K562 (cell line): ENCODE results near the gene SPZ1. TPM values are rescaled to one million over a fixed set of nuclear protein-coding genes. Genes with fewer than 3 reads are reported as not detected.

Experiments used
- CBFA2T2 ChIP-seq: fragments of 450-650 bp; conservative IDR thresholded peaks from 2 replicates; pipeline ENCODE4 v1.6.1; 2017; ENCODE audit warnings: mild to moderate bottlenecking
- HCFC1 ChIP-seq: IDR thresholded peaks from 2 replicates; pipeline ENCODE4 v1.6.1; 2012; ENCODE audit warnings: low read depth, low read length, improper control_type of control experiment
- LEF1 ChIP-seq: fragments of 450-650 bp; IDR thresholded peaks from 2 replicates; pipeline ENCODE4 v1.6.1; 2016; ENCODE audit warnings: mild to moderate bottlenecking
- MLLT1 ChIP-seq, 2 experiments: fragments of 450-650 bp; IDR thresholded peaks; 2 replicates each; pipeline ENCODE4 v1.6.1; 2016
- PCBP2 ChIP-seq: fragments of 200-400 bp; formaldehyde crosslinking; IDR thresholded peaks from 2 replicates; pipeline ENCODE4 v1.6.1; 2018; ENCODE audit warnings: low read length, low read depth, mild to moderate bottlenecking, moderate library complexity; ENCODE audit not compliant: poor library complexity, severe bottlenecking
- POLR2AphosphoS2 ChIP-seq: IDR thresholded peaks from 2 replicates; pipeline ENCODE4 v1.6.1; 2012; ENCODE audit warnings: low read length, improper control_type of control experiment
- RAD21 ChIP-seq, 2 experiments: fragments of 250-450 bp in 1 of 2; fragments of 450-650 bp in 1 of 2; sonication (Bioruptor Pico) in 1 of 2; formaldehyde crosslinking in 1 of 2; IDR thresholded peaks in 1 of 2; conservative IDR thresholded peaks in 1 of 2; 2 replicates each; pipeline versions ENCODE4 v1.4.0 to v1.8.0; 2020 to 2022; ENCODE audit warnings: mild to moderate bottlenecking in 2 of 2, moderate library complexity in 1 of 2
- SLC30A9 ChIP-seq: fragments of 250-450 bp; sonication (Bioruptor Pico); IDR thresholded peaks from 2 replicates; pipeline ENCODE4 v1.8.0; 2022; ENCODE audit warnings: mild to moderate bottlenecking, moderate library complexity
- SMC3 ChIP-seq: conservative IDR thresholded peaks from 2 replicates; pipeline ENCODE4 v1.6.1; 2011; ENCODE audit warnings: low read depth, low read length, improper control_type of control experiment; ENCODE audit not compliant: insufficient read depth
- ZBTB17 ChIP-seq: fragments of 450-650 bp; formaldehyde crosslinking; IDR thresholded peaks from 2 replicates; pipeline ENCODE4 v1.4.0; 2020; ENCODE audit warnings: mild to moderate bottlenecking
- ZNF253 ChIP-seq: fragments of 250-450 bp; sonication (Bioruptor Pico); conservative IDR thresholded peaks from 2 replicates; pipeline ENCODE4 v1.6.1; 2021; ENCODE audit warnings: mild to moderate bottlenecking
- ZNF699 ChIP-seq: fragments of 250-450 bp; sonication (Bioruptor Pico); IDR thresholded peaks from 2 replicates; pipeline ENCODE4 v1.8.0; 2021; ENCODE audit warnings: mild to moderate bottlenecking, moderate library complexity; ENCODE audit not compliant: insufficient replicate concordance
- ZNF77 ChIP-seq: fragments of 250-450 bp; sonication (Bioruptor Pico); IDR thresholded peaks from 2 replicates; pipeline ENCODE4 v1.5.0; 2020
- ZSCAN29 ChIP-seq: fragments of 450-650 bp; IDR thresholded peaks from 2 replicates; pipeline ENCODE4 v1.6.1; 2017
- polyA plus RNA-seq, 8 experiments: library from polyadenylated mRNA; depleted of rRNA in 4 of 8; stranded (reverse) in 5 of 8; unstranded in 3 of 8; fragments of >200 nt; fragmentation: Nextera tagmentation in 2 of 8; fragmentation: Illumina TruSeq in 1 of 8; extraction: Ambion mirVana in 2 of 8; extraction: Trizol in 1 of 8; gene quantifications; 2 replicates each; pipeline versions ENCODE4 v1.2.1 to v1.2.3, GENCODE V29; 2011 to 2014; ENCODE audit warnings: inconsistent platforms in 1 of 8, missing spikeins in 1 of 8
- total RNA-seq, 7 experiments: library from RNA; depleted of rRNA in 6 of 7; stranded (reverse); fragments of >200 nt in 6 of 7; fragmentation: Illumina TruSeq in 2 of 7; extraction: Trizol in 2 of 7; gene quantifications; 2 replicates each; pipeline versions ENCODE4 v1.2.1 to v1.2.3, GENCODE V29; 2011 to 2021; ENCODE audit warnings: low replicate concordance in 1 of 7
- TF ChIP-seq, protein P1 (sequence below), 3 experiments: IDR thresholded peaks in 2 of 3; conservative IDR thresholded peaks in 1 of 3; 2 replicates each; pipeline ENCODE4 v1.5.1; 2011 to 2012; ENCODE audit warnings: low read length in 3 of 3, mild to moderate bottlenecking in 3 of 3, control low read depth in 2 of 3, improper control_type of control experiment in 1 of 3, inconsistent platforms in 1 of 3, low read depth in 1 of 3, mixed read lengths in 1 of 3, moderate library complexity in 1 of 3; ENCODE audit not compliant: insufficient read depth in 2 of 3
- TF ChIP-seq, protein P2 (sequence below): fragments of 450-650 bp; IDR thresholded peaks from one replicate; pipeline ENCODE4 v1.6.1; 2018; ENCODE audit warnings: mild to moderate bottlenecking, moderate library complexity; ENCODE audit not compliant: partially characterized antibody
- TF ChIP-seq, protein P3 (sequence below): fragments of 450-650 bp; formaldehyde crosslinking; IDR thresholded peaks from 2 replicates; pipeline ENCODE4 v1.4.0; 2020; ENCODE audit warnings: mild to moderate bottlenecking, moderate library complexity

The SPZ1 gene
- total and polyA plus RNA-seq, 9 of the 15 experiments (the other 6 are each of a cell fraction or from before 2014, with no cell fraction given) = not detected

DNA sequence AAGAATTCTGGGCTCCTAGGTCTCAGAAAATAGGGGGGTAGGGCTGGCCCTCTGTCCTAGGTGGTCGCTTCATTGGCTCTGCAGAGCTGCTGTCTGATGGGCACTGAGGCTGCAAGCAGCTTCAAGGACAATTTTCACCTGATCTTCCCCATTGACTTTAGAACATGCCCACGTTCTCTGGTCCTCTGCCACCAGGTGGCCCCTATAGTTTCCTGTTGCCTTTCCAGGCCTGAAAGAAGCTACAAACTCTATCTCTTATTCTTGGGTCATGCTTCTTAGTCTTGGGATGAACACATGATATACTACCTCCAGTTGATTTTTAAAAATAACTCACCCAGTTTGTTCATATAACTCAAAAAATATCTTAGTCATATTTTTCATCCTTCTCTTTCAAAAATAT lies 26.3 kb downstream of the SPZ1 start (continued):
- TF ChIP-seq SMC3 (peak; percentile 37; the same call in 1 of the 2 replicates), RAD21 (CRISPR knock-in tag; conservative IDR thresholded peaks at IDR 0.05 in 1 of 2, IDR thresholded peaks at IDR 0.05 in 1 of 2) (peak; percentile 58 to 72), ZNF253 (CRISPR knock-in tag) (no peak), PCBP2 (no peak), LEF1 (no peak), HCFC1 (no peak), CBFA2T2 (no peak), ZNF699 (CRISPR knock-in tag) (no peak), ZNF77 (no peak), SLC30A9 (CRISPR knock-in tag) (no peak), MLLT1 (IDR thresholded peaks at IDR 0.05) (no peak), ZSCAN29 (no peak), POLR2AphosphoS2 (no peak), ZBTB17 (CRISPR knock-in tag) (no peak)
- TF ChIP-seq, protein P1, sequence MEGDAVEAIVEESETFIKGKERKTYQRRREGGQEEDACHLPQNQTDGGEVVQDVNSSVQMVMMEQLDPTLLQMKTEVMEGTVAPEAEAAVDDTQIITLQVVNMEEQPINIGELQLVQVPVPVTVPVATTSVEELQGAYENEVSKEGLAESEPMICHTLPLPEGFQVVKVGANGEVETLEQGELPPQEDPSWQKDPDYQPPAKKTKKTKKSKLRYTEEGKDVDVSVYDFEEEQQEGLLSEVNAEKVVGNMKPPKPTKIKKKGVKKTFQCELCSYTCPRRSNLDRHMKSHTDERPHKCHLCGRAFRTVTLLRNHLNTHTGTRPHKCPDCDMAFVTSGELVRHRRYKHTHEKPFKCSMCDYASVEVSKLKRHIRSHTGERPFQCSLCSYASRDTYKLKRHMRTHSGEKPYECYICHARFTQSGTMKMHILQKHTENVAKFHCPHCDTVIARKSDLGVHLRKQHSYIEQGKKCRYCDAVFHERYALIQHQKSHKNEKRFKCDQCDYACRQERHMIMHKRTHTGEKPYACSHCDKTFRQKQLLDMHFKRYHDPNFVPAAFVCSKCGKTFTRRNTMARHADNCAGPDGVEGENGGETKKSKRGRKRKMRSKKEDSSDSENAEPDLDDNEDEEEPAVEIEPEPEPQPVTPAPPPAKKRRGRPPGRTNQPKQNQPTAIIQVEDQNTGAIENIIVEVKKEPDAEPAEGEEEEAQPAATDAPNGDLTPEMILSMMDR (IDR thresholded peaks at IDR 0.05 in 2 of 3, conservative IDR thresholded peaks at IDR 0.05 in 1 of 3; ENCODE audit: insufficient read depth in 2 of 3, low read depth in 1 of 3, low read length in 3 of 3) = peak; percentile 59 to 68 (median 64)
- TF ChIP-seq, protein P2, sequence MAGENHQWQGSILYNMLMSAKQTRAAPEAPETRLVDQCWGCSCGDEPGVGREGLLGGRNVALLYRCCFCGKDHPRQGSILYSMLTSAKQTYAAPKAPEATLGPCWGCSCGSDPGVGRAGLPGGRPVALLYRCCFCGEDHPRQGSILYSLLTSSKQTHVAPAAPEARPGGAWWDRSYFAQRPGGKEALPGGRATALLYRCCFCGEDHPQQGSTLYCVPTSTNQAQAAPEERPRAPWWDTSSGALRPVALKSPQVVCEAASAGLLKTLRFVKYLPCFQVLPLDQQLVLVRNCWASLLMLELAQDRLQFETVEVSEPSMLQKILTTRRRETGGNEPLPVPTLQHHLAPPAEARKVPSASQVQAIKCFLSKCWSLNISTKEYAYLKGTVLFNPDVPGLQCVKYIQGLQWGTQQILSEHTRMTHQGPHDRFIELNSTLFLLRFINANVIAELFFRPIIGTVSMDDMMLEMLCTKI = no peak
- TF ChIP-seq, protein P3, sequence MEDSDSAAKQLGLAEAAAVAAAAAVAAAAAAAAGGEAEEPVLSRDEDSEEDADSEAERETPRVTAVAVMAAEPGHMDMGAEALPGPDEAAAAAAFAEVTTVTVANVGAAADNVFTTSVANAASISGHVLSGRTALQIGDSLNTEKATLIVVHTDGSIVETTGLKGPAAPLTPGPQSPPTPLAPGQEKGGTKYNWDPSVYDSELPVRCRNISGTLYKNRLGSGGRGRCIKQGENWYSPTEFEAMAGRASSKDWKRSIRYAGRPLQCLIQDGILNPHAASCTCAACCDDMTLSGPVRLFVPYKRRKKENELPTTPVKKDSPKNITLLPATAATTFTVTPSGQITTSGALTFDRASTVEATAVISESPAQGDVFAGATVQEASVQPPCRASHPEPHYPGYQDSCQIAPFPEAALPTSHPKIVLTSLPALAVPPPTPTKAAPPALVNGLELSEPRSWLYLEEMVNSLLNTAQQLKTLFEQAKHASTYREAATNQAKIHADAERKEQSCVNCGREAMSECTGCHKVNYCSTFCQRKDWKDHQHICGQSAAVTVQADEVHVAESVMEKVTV = 0 out of 2 replicates have a peak, but pooled peaks have one; percentile 33
